GM21390 (cell line): ENCODE measurements around the gene SLC66A1.

ENCODE experiments used
- ATAC-seq: cut with Tn5 transposase; IDR thresholded peaks from one replicate; pipeline ENCODE4 v1.9.1; 2021; ENCODE audit not compliant: unreplicated experiment

Gene SLC66A1

GRCh38 chr1:19324665-19324990, 12.5 kb downstream of the SLC66A1 start:
- ATAC-seq, result no peak

GRCh38 chr1:19325368-19325957, 13.3 kb downstream of the SLC66A1 start:
- ATAC-seq, result no peak

- ATAC-seq, result no peak
Measured at GRCh38 chr1:19325958-19326747, 14.0 kb downstream of the SLC66A1 start.

- ATAC-seq, result no peak
Measured at GRCh38 chr1:19326748-19327065, 14.6 kb downstream of the SLC66A1 start.

- no peak for ATAC-seq
Measured at GRCh38 chr1:19327301-19327700, 15.2 kb downstream of the SLC66A1 start.

GRCh38 chr1:19327736-19328135, 15.6 kb downstream of the SLC66A1 start:
- ATAC-seq, result no peak

GRCh38 chr1:19328486-19328885, 16.4 kb downstream of the SLC66A1 start:
- no peak for ATAC-seq

GRCh38 chr1:19329188-19329587, 17.1 kb downstream of the SLC66A1 start:
- no peak for ATAC-seq

GRCh38 chr1:19329611-19330010, 17.5 kb downstream of the SLC66A1 start:
- no peak for ATAC-seq

GRCh38 chr1:19330449-19331135, 18.5 kb downstream of the SLC66A1 start:
- ATAC-seq, result no peak

- ATAC-seq, result no peak
Measured at GRCh38 chr1:19331262-19331878, 19.2 kb downstream of the SLC66A1 start.

GRCh38 chr1:19332832-19333231, 20.7 kb downstream of the SLC66A1 start:
- no peak for ATAC-seq

- no peak for ATAC-seq
Measured at GRCh38 chr1:19333587-19334354, 21.6 kb downstream of the SLC66A1 start.

GRCh38 chr1:19336543-19336942, 24.4 kb downstream of the SLC66A1 start:
- no peak for ATAC-seq

- no peak for ATAC-seq
Measured at GRCh38 chr1:19337289-19337688, 25.2 kb downstream of the SLC66A1 start.

GRCh38 chr1:19338323-19338762, 26.2 kb downstream of the SLC66A1 start:
- no peak for ATAC-seq

GRCh38 chr1:19339214-19339861, 27.2 kb downstream of the SLC66A1 start:
- ATAC-seq, result no peak

- no peak for ATAC-seq
Measured at GRCh38 chr1:19340387-19340937, 28.3 kb downstream of the SLC66A1 start.

- ATAC-seq, result no peak
Measured at GRCh38 chr1:19341201-19342061, 29.3 kb downstream of the SLC66A1 start.
